ENCODE data around the gene CALML5.

CALML5 gene

DNA sequence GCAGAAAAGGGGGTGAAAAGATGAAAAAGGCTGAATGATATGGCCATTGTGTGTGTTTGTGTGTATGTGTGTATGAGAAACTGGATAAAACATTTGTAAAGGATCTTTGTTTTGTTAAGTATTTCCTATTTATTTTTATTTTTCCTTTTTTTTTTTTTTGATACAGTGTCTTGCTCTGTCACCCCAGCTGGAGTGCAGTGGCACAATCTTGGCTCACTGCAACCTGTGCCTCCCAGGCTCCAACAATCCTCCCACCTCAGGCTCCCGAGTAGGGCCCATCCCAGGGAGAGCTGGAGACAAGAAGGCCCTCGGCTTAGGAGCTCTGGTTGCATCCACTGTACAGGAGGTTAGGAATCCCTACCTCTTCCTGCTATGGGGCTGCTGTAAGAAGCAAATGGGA is 6.9 kb upstream of the CALML5 start:
- no peaks in the 10 kb centered on the region for H3K9me3 ChIP-seq (ENCODE audit: insufficient read depth, low read depth, low read length)
- no peak overlapping the region for H3K9ac ChIP-seq (ENCODE audit: low read depth, low read length)
- H3K27ac ChIP-seq (ENCODE audit: low read depth, low read length): no peak overlapping the region
- no peaks in the 10 kb centered on the region for H3K27me3 ChIP-seq (ENCODE audit: insufficient read depth, low read length)
- no peaks in the 10 kb centered on the region for H3K4me1 ChIP-seq (ENCODE audit: insufficient read depth, low read length)
- WGBS: 93% methylated on average over 2 of the region's 2 CpGs
- H3K36me3 ChIP-seq (ENCODE audit: insufficient read depth, low read length): no peaks in the 10 kb centered on the region
- no peak overlapping the region for H3K4me3 ChIP-seq (ENCODE audit: low read length)

DNA sequence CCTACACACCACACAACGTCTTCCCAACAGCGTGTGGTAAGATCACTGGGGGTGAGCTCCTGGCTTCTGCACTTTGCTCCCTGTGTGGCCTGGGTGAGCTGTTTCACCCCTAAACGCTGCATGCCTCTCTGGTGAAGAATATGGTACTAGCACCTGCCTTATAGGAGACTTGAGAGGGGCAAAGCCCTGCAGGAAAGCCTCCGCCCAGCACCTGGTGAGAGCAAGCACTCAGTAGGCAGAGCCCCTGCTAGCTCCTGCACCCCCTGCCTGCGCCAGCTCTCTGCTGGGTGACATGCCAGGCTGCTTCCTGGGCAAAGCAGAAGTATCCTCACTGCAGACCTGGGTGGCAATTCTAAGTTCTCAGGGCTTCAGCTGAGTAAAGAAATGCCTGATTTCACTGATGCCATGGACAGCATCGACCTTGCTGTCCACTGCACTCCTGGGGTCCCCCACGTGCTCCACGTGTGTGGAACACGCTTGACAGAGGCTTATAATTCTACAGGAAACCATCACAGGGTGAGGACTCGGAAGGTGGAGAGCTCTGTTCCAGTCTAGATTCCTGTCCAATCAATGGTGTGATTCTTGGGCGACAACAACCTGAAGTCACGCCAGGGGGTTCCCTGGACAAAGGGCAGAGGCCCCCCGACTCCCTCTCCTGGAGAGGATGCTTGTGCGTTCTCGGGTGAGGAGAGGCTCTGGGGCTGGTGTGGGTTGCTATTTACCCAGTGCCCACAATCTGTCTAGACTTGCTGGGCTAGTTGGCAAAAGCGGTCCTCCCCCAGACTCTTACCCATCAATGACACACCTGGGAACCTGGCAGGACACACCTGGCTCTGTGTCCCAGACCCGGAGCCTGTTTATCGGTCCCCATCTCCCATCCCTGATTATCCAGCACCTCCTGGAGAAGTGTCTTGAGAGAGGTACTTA is 5.0 kb upstream of the CALML5 start:
- Histone ChIP-seq H3K4me3 (ENCODE audit: low read length) (no peak overlapping the region), H3K9me3 (ENCODE audit: insufficient read depth, low read depth, low read length) (no peaks in the 10 kb centered on the region), H3K27ac (ENCODE audit: low read depth, low read length) (no peak overlapping the region), H3K27me3 (ENCODE audit: insufficient read depth, low read length) (no peaks in the 10 kb centered on the region), H3K9ac (ENCODE audit: low read depth, low read length) (no peak overlapping the region), H3K4me1 (ENCODE audit: insufficient read depth, low read length) (no peaks in the 10 kb centered on the region), H3K36me3 (ENCODE audit: insufficient read depth, low read length) (no peaks in the 10 kb centered on the region)
- 93% methylated on average over 18 of the region's 18 CpGs for WGBS

DNA sequence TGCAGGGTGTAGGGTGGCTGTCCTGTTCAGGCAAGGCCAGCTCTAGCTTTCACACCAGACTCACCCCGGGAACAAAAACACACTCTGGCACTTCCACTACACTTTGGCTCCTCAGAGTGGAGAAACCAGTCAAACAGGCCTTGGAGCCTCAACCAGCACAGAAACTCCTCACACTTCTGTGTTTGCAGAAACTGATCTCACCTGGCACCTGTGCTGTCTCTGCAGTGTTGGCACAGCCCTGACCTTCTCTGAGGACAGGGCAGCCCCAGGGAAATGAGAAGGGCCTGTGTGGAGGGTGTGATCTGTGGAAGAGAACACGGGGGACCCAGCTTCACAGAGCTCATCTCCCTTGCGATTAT is 4.1 kb upstream of the CALML5 start:
- 96% methylated on average over 3 of the region's 3 CpGs for WGBS

DNA sequence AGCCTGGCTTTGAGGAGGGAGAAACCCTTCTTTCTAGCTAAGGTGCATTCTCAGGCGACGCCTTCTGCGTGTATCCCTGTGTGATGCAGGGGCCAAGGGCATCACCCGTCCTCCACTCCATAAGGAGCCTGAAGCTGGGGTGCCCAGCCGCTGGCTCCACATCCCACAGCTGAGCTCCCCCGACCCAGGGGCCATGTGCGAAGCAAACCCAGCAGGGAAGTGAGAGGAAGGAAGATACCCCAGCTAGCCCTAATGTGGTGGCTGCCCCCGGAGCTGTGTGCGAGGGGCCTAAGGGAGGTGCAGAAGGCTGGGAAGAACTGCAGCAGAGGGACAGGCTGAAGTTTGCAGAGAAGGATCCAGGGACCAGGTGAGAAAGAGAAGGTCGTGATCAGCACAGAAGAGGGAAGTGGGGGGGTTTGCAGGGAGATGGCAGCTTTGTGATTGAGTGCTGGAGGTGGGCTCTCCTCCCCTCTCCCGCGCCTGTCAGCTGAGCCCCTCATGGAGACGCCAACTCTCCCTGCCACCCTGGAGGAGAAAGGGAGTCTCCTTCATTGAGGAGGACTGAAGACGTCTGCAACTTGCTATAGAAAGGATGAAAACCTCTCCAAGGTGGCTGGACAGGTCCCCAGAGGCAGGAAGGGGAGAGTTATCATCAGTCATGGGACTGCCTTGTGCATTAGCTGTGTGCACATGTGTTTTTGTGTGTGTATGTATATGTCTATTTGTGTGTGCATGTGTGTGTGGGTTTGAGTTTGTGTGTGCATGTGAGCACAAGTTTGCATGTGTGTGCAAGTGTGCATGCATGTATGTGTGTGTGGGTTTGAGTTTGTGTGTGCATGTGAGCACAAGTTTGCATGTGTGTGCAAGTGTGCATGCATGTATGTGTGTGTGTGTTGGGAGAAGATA is 3.5 kb upstream of the CALML5 start:
- Histone ChIP-seq H3K27ac (ENCODE audit: low read depth, low read length) (no peak overlapping the region), H3K36me3 (ENCODE audit: insufficient read depth, low read length) (no peaks in the 10 kb centered on the region), H3K9me3 (ENCODE audit: insufficient read depth, low read depth, low read length) (no peaks in the 10 kb centered on the region), H3K27me3 (ENCODE audit: insufficient read depth, low read length) (no peaks in the 10 kb centered on the region), H3K9ac (ENCODE audit: low read depth, low read length) (no peak overlapping the region), H3K4me1 (ENCODE audit: insufficient read depth, low read length) (no peaks in the 10 kb centered on the region), H3K4me3 (ENCODE audit: low read length) (no peak overlapping the region)
- WGBS: 91% methylated on average over 12 of the region's 14 CpGs

More for the DNA sequence above, 4.1 kb upstream of the CALML5 start:
- no peak overlapping the region for H3K9ac ChIP-seq (ENCODE audit: low read depth, low read length)
- H3K9me3 ChIP-seq (ENCODE audit: insufficient read depth, low read depth, low read length): no peaks in the 10 kb centered on the region
- H3K4me1 ChIP-seq (ENCODE audit: insufficient read depth, low read length): no peaks in the 10 kb centered on the region
- no peaks in the 10 kb centered on the region for H3K27me3 ChIP-seq (ENCODE audit: insufficient read depth, low read length)
- H3K4me3 ChIP-seq (ENCODE audit: low read length): no peak overlapping the region
- no peak overlapping the region for H3K27ac ChIP-seq (ENCODE audit: low read depth, low read length)
- no peaks in the 10 kb centered on the region for H3K36me3 ChIP-seq (ENCODE audit: insufficient read depth, low read length)

DNA sequence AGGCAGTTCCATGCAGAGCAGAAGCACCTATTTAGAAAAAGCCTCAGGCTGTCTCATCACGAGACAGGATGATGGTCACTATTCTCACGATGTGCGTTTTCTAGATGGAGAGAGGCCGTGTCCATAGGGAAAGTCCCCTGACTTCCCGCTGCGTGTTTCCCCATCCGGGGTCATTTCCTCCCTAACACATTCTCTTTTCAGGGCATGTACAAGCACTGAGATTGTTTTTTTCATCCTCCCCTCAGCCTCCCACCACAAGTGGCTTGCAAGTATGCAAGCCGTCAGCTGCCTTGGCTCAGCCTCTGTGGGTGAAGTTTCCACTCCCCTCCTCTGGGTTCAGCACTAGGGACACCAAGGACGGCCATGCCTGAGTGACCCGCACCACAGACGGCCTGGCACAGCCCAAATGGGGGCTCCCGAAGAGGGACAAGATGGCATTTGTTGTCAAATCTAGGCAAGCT is 2.7 kb upstream of the CALML5 start:
- no peaks in the 10 kb centered on the region for H3K36me3 ChIP-seq (ENCODE audit: insufficient read depth, low read length)
- H3K4me1 ChIP-seq (ENCODE audit: insufficient read depth, low read length): no peaks in the 10 kb centered on the region
- no peak overlapping the region for H3K27ac ChIP-seq (ENCODE audit: low read depth, low read length)
- H3K4me3 ChIP-seq (ENCODE audit: low read length): no peak overlapping the region
- H3K9me3 ChIP-seq (ENCODE audit: insufficient read depth, low read depth, low read length): no peaks in the 10 kb centered on the region
- no peaks in the 10 kb centered on the region for H3K27me3 ChIP-seq (ENCODE audit: insufficient read depth, low read length)
- WGBS: 87% methylated on average over 12 of the region's 12 CpGs
- no peak overlapping the region for H3K9ac ChIP-seq (ENCODE audit: low read depth, low read length)

DNA sequence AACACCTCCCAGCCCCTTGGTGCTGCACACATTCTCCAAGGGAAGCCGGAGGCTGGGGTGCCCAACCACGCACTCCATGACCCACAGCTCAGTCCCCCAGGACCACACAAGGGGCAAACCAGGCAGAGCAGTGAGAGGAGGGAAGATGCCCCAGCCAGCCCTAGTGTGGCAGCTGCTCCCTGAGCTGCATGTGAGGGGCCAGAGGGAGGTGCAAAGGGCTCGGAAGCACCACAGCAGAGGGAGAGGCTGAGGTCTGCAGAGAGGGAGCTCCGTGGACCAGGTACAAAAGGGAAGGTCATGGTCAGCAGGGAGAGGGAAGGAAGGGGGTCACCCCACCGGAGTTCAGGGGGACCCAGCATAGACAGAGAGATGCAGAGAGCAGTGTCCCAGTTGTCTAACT is 1.5 kb upstream of the CALML5 start:
- H3K9me3 ChIP-seq (ENCODE audit: insufficient read depth, low read depth, low read length): no peaks in the 10 kb centered on the region
- H3K4me3 ChIP-seq (ENCODE audit: low read length): no peak overlapping the region
- H3K9ac ChIP-seq (ENCODE audit: low read depth, low read length): no peak overlapping the region
- no peaks in the 10 kb centered on the region for H3K27me3 ChIP-seq (ENCODE audit: insufficient read depth, low read length)
- no peak overlapping the region for H3K27ac ChIP-seq (ENCODE audit: low read depth, low read length)
- no peaks in the 10 kb centered on the region for H3K36me3 ChIP-seq (ENCODE audit: insufficient read depth, low read length)
- no peaks in the 10 kb centered on the region for H3K4me1 ChIP-seq (ENCODE audit: insufficient read depth, low read length)
- 85% methylated on average over 5 of the region's 5 CpGs for WGBS

DNA sequence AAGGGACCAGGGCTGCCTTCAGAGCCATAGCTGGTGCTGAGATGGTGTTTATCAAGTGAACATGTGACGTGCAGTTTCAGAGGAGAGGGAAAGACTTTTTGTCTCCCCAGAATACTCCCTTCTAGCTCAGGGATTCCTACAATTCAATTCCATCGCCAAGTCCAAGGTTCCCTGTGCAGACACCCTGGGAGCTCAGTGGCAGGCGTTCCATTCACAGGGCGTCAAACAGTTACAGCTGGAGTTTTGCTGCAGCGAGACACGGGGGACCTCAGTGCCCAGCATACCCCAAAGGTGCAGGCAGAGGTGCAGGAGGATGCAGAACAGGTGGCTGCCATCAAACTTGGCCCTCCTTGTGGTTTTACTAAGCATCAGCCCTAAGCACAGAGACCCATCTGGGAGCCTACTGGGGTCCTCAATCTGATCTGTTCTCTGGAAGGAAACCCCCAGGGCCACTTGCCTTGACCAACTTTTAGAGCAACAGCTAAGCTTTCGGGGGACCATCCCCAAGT is 846 bp upstream of the CALML5 start:
- Histone ChIP-seq H3K27me3 (ENCODE audit: insufficient read depth, low read length) (no peaks in the 10 kb centered on the region), H3K9me3 (ENCODE audit: insufficient read depth, low read depth, low read length) (no peaks in the 10 kb centered on the region), H3K9ac (ENCODE audit: low read depth, low read length) (no peak overlapping the region), H3K27ac (ENCODE audit: low read depth, low read length) (no peak overlapping the region), H3K4me1 (ENCODE audit: insufficient read depth, low read length) (no peaks in the 10 kb centered on the region), H3K36me3 (ENCODE audit: insufficient read depth, low read length) (no peaks in the 10 kb centered on the region), H3K4me3 (ENCODE audit: low read length) (no peak overlapping the region)
- WGBS: 94% methylated on average over 7 of the region's 7 CpGs

DNA sequence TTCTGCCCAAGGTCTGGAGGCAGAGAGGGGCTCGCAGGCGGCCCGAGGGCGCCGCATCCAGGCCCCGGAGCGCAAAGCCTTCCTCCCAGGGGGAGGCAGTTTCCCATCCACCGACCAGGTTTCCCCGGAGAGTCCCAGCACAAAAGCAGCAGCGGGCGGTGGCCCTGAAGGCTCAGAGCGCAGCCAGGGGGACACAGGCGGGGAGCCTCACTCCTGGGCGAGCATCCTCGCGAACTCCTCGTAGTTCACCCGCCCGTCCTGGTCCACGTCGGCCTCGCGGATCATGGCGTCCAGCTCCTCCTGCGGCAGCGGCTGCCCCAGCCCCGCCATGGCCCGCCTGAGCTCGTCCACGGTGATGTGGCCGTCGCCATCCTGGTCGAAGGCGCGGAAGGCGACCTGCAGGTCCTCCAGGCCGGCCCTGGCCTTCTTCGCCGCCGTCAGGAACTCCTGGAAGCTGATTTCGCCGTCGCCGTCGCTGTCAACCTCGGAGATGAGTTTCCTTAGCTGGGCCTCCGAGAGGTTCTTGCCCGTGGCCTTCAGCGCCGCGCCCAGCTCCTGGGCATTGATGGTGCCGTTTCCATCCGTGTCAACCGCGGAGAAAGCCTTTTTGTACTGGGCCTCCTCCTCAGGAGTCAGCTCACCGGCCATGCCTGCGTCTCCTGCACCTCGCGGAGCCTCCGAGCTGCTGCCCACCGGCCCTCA is 428 bp downstream of the CALML5 start:
- no peaks in the 10 kb centered on the region for H3K36me3 ChIP-seq (ENCODE audit: insufficient read depth, low read length)
- H3K4me3 ChIP-seq (ENCODE audit: low read length): no peak overlapping the region
- H3K27me3 ChIP-seq (ENCODE audit: insufficient read depth, low read length): no peaks in the 10 kb centered on the region
- no peak overlapping the region for H3K27ac ChIP-seq (ENCODE audit: low read depth, low read length)
- H3K4me1 ChIP-seq (ENCODE audit: insufficient read depth, low read length): no peaks in the 10 kb centered on the region
- H3K9me3 ChIP-seq (ENCODE audit: insufficient read depth, low read depth, low read length): no peaks in the 10 kb centered on the region
- WGBS: 93% methylated on average over 61 of the region's 61 CpGs
- H3K9ac ChIP-seq (ENCODE audit: low read depth, low read length): no peak overlapping the region

DNA sequence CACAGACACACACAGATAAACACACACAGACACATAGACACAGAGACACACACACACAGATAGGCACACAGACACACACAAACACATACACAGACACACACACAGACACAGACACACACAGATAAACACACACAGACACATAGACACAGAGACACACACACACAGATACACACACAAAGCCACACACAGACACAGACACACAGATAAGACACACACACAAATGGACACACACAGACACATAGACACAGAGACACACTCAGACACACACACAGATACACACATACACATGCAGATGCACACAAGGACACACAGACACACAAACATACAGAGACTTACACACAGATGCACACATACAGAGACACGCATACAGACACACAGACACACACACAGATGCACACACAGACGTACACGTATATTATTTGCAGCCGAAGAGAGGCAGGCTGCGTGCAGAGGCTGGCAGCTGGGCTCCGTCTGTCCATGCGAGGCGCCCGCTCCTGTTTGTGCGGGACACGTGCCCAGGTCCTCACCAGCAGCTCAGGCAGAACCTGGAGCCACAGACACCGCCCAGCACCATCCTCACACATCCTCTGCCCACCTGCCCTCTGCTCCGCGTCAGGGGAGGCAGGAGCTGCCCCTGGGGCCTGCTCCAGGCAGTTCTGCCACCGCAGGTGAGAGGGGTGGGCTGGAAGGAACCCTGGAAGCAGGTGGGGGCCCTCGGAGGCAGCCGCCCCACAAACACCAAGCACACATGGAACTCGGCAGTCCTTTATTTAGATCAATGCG is 1.2 kb downstream of the CALML5 start:
- 95% methylated on average over 19 of the region's 19 CpGs for WGBS
- Histone ChIP-seq H3K27me3 (ENCODE audit: insufficient read depth, low read length) (no peaks in the 10 kb centered on the region), H3K9ac (ENCODE audit: low read depth, low read length) (no peak overlapping the region), H3K4me1 (ENCODE audit: insufficient read depth, low read length) (no peaks in the 10 kb centered on the region), H3K4me3 (ENCODE audit: low read length) (no peak overlapping the region), H3K9me3 (ENCODE audit: insufficient read depth, low read depth, low read length) (no peaks in the 10 kb centered on the region), H3K36me3 (ENCODE audit: insufficient read depth, low read length) (no peaks in the 10 kb centered on the region), H3K27ac (ENCODE audit: low read depth, low read length) (no peak overlapping the region)

DNA sequence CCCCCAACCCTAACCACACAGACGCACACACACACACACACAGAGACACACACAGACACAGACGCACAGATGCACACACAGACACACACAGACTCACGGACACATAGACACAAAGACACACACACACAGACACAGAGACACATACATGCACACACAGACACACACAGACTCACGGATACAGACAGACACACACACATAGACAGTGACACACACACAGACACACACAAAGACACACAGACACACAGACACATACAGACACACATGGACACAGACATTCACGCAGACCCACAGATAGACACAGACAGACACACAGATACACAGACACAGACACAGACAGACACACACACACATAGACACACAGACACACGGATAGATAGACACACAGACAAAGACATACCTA is 2.1 kb downstream of the CALML5 start:
- Histone ChIP-seq H3K9ac (ENCODE audit: low read depth, low read length) (no peak overlapping the region), H3K36me3 (ENCODE audit: insufficient read depth, low read length) (no peaks in the 10 kb centered on the region), H3K9me3 (ENCODE audit: insufficient read depth, low read depth, low read length) (no peaks in the 10 kb centered on the region; the same call in 1 of the 2 replicates), H3K4me3 (ENCODE audit: low read length) (no peak overlapping the region), H3K4me1 (ENCODE audit: insufficient read depth, low read length) (no peaks in the 10 kb centered on the region), H3K27me3 (ENCODE audit: insufficient read depth, low read length) (no peaks in the 10 kb centered on the region), H3K27ac (ENCODE audit: low read depth, low read length) (no peak overlapping the region)
- 89% methylated on average over 6 of the region's 6 CpGs for WGBS
